Measurements from ENCODE around the gene LIN7C.

DNA sequence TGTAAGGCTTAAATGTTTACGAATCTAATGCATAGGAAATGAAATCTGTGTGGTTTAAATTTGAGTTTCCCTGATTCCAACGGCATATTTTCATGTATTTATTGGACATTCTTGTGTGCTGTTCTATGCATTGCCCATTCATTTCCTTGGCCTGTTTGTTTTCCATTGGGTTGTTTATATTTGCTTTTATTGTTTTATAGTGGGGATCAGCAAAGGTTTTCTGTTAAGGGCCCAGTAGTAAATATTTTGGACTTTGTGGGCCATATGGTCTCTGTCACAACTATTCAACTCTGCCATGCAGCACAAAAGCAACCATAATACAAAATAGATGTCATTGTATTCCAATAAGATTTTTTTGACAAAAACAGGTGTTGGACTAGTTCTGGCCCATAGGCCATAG, 28.7 kb downstream of the LIN7C start:
- TF ChIP-seq CTCF (optimal IDR thresholded peaks at IDR 0.05 in 1 of 3, IDR thresholded peaks at IDR 0.05 in 1 of 3, conservative IDR thresholded peaks at IDR 0.05 in 1 of 3; ENCODE audit: extremely low read depth in 1 of 3, insufficient read depth in 2 of 3, low read length in 3 of 3) (no peak), EZH2 (IDR thresholded peaks at IDR 0.05; ENCODE audit: low read length) (no peak)

All from keratinocyte (primary cell).